NCI-H2029 (cell line): ENCODE data around the gene KCTD10.

Experiments used
- DNase-seq: peaks from one replicate; lab custom pipeline; 2025; lab: John Stamatoyannopoulos, UW

Gene KCTD10, protein sequence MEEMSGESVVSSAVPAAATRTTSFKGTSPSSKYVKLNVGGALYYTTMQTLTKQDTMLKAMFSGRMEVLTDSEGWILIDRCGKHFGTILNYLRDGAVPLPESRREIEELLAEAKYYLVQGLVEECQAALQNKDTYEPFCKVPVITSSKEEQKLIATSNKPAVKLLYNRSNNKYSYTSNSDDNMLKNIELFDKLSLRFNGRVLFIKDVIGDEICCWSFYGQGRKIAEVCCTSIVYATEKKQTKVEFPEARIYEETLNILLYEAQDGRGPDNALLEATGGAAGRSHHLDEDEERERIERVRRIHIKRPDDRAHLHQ

GRCh38 chr12:109477185-109477962 is at the start of gene KCTD10, which contains the start of gene UBE3B:
TSS of gene KCTD10 (minus strand) at chr12:109477300. CDS start at chr12:109477262, 38 bp downstream.
TSS of gene UBE3B (plus strand) at chr12:109477634. CDS start at chr12:109483552, 5,918 bp downstream.
- peak; percentile 90 for DNase-seq

GRCh38 chr12:109525279-109525585 is 48.1 kb upstream of the KCTD10 start:
- no peak for DNase-seq

DNA sequence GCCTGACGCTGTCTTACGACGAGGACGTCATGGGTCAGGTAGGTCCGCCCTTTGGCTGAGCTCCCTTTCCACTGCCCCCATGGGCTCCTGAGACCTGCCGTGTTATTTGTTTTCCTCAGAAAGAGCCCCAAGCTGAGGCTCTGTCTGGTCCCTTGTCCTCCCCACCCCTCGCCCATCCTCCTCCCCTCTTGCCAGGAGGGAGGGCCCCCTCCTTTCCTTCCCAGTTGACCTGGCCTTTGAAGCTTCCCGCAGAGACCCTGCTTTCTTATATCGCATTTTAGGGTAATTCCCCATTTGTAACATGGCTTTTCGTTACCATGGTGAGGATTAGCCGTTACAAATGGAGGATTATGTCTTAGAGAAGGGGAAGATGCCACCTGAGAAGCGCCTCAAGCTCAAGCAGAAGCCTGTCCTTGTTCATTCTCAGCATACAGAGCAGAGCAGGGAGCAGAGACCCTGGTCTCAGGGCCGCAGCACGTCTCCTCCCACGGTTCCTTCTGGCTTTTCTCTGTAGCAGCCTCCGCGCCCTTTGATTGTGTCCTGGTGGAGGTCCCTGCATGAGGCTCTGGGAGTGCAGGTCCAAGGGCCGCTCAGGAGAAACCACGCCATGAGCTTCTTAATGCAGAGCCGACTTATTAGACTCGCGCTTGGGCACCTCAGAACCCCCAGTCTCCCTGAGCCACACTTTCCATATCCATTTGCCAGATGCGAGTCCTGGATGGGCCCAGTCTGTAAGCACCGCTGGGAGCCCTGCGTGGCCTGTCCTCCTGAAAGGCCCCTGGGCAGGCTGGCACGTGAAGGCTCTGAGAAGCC is 47.6 kb upstream of the KCTD10 start:
- no peak for DNase-seq

DNA sequence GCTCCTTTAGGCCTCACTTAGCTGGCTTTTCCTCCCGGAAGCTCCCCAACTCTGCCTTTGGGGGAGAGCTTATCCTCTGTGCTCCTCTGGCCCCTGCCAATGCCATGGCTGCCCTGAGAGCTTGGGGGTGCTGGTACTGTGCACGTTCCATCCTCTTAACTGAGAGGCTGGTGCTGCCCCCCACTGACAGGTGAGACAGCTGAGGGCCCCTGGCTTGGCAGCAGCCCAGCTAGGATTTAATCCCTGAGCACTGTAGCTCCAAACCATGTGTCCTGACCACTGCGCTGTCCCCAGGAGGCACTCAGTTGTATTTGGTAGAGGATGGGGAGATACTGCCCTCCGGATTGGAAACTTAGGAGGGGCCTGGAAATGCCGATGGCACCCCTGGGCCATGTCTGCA is 46.4 kb upstream of the KCTD10 start:
- DNase-seq, result no peak

GRCh38 chr12:109523071-109523470 is 46.0 kb upstream of the KCTD10 start:
- peak; percentile 55 for DNase-seq

DNA sequence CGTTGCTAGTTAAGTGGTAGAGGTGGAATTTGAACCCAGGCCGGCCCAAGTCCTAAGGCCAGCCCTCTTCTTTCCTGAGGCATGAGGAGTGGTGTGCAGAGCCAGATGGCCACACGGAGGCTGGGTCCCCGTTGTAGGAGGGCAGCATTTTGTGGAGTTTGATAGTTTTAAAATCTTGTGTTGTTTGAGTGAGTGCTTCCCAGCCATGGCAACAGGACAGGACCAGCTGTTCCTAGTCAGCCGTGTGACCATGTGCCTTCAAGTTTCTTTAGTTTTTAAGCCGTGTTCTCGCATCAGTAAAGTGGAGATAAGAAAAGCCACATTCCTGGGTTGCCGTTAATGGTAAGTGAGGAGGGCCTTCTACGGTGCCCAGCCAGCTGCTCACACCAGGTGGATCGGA is 44.7 kb upstream of the KCTD10 start:
- DNase-seq, result no peak

DNA sequence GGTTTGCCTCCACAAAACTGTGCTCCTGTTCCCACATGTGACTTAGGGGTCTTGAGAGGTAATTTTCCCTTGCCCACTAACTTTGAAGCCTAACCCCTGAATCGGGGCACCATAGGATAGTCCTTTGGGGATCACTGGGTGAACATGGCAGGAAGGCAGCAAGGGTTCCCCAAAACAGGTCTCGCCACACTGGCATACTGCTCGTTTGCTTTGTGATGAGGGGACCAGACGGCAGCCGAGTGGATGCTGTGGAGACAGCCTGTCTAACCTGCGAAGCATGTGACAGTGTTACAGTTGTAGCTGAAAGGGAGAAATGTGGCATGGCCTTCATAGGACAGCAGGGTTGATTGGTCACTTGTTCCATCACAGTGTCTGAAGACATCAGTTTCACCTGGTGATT is 42.7 kb upstream of the KCTD10 start:
- no peak for DNase-seq

GRCh38 chr12:109518820-109519665 is 41.9 kb upstream of the KCTD10 start:
- DNase-seq, result peak; percentile 83

DNA sequence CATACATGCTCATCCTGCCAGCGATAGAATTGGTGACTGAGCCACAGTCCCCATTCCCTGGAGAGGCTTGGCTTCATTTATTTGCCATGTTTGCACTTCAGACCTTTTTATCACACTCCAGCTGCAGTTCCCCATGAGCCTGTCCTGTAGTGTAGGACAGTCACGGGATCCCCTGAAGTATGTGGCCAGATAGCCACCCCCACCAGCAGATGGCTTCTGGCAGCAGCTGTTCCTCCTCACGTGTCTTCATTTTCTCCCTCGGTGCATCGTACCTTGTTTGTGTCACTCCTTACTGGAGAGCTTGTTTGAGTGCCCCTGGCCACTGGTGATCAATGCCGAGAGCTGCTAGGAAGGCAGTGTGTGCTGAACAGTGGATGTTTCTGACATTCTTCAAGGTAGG is 40.5 kb upstream of the KCTD10 start:
- DNase-seq, result peak; percentile 96

GRCh38 chr12:109513977-109514376 is 36.9 kb upstream of the KCTD10 start:
- peak; percentile 95 for DNase-seq

DNA sequence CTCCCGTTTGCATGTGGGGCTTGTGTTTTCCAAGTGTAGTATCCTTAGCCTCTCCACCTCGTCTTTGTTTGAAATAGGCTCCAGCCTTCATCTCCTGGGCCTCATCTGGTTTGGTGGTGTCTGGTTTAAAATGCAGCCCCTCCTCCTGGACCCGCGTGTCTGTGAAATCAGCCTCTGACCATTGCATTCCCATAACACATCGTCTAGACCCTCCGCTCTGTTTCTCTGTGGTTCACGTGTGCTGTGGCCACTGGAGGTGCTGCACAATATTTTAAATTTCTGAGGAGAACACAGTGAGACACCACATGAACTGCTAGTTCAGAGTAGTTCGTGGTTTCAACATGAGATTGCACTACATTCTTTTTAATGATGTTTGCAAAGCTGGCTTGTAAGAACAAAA is 36.0 kb upstream of the KCTD10 start:
- DNase-seq, result no peak

- no peak for DNase-seq
Measured at GRCh38 chr12:109512608-109513007, 35.5 kb upstream of the KCTD10 start.

GRCh38 chr12:109510196-109510595 is 33.1 kb upstream of the KCTD10 start:
- DNase-seq, result peak; percentile 76

- DNase-seq, result no peak
Measured at GRCh38 chr12:109504068-109504467, 27.0 kb upstream of the KCTD10 start.

DNA sequence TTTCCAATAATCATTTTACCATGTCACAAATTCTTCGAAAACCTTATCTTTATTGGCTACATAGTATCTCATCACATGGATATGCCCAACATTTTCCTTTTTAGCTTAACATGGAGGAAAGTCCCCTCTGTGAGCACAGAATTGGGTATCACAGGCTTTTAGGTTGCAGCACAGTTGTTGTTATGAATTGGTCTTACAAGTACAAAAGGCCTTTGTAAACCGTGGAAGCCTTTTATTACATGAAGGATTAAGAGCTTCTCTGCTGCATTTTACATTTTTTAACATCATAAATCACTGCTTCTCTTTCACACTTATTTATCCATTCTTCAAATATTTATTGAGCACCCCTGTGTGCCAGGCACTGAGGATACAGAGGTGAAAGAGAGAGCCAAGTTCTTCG is 26.5 kb upstream of the KCTD10 start:
- no peak for DNase-seq

GRCh38 chr12:109502332-109502731 is 25.2 kb upstream of the KCTD10 start:
- no peak for DNase-seq

GRCh38 chr12:109501299-109501698 is 24.2 kb upstream of the KCTD10 start:
- no peak for DNase-seq

DNA sequence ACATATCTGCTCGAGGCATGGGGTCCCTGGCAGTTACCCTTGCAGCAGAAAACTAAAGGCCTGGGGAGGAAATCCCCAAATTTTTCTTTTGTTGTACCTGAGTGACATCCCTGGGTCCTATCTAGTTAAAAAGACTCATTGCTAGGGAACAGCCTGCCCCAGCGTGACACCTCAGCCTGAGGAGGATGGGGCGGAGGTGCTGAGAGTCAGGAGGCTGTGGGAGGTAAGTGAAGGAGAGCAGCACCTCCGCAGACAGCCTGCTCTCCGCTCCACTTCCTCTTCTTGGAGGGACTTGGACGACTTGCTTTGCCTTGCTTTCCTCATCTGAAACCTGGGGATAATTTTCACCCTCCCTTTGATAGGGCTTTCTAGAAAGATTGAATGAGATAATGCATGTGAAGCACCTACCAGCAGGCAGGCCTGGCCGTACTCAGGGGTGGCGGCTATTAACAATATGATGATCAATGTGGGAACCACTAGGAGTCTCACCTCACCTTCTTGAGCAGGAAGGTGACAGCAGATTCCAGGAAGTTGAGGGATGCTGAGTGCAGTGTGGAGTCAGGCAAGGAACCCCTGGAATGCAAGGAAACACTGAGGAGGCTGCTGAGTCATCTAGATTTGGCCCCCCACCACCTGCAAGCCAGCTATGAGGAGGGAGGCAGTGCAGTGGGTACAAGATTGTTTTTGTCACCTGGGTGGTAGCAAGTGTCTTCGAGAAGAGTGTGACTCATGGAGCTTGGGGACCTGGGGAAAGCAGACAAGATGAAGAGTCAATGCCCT is 23.5 kb upstream of the KCTD10 start:
- no peak for DNase-seq

DNA sequence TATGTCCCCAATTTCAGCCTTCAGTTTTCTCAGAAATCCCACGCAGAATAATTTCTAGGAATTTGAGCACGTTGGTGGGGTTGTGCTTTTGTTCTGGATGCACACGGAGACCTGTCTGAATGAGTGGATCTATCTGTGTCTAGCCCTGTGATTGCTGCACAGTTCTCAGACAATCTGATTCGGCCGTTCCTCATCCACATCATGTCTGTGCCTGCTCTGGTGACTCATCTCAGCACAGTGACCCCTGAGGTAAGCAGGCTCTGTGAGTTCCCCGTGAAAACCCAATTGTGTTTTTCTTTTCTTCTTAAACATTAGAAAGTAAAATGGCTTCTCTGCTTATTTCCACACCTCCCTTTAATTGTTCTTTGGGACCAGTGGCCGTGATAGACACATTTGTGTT is 20.6 kb upstream of the KCTD10 start:
- no peak for DNase-seq

- DNase-seq, result no peak
Measured at GRCh38 chr12:109496306-109496705, 19.2 kb upstream of the KCTD10 start.

DNA sequence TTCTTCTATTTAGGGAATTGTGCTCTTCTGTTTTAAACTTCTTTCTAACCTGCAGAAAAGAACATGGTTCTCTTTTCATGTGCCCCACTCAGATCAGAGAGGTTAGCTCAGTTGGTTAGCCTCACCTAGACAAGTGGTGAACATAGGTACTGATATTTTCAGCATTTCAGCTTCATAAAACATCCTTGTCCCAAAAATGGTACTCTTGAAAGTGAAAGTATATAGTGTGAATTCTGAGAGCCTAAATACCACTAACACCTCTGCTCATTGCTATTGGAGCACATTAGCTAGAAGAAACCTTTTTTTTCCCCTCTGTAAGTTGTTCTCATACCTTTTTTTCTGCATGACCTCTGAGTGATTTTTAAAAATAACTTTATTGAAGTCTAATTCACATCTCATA is 17.9 kb upstream of the KCTD10 start:
- DNase-seq, result no peak
